22Rv1 (cell line): ENCODE results near the gene TF.

Source experiments
- ZFX ChIP-seq: fragments of 450-650 bp; IDR thresholded peaks from 2 replicates; pipeline ENCODE4 v1.6.1; 2017; ENCODE audit warnings: antibody characterized with exemption, borderline replicate concordance
- TF ChIP-seq, protein P1 (sequence below): fragments of 450-650 bp; IDR thresholded peaks from 2 replicates; pipeline ENCODE4 v1.5.1; 2017; ENCODE audit warnings: mild to moderate bottlenecking

DNA sequence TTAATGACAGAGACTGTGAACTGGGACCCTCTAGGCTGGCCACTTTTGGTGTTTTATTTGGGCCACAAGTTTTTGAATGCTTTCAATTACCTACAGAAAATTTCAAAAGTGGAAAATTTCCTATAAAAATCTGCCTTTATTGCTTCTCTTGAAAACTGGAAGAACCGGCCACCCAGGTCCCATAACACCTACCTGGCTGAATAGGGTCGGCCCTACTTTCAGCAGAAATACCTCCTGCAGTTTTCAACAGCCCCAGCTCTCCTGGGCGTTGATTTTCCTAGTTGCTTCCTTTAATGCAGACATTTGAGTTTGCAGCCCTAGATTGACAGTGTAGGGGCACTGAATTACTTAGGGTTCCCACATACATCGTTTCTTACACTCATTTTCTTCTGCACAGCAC is 58.7 kb downstream of the TF start:
- TF ChIP-seq, protein P1, sequence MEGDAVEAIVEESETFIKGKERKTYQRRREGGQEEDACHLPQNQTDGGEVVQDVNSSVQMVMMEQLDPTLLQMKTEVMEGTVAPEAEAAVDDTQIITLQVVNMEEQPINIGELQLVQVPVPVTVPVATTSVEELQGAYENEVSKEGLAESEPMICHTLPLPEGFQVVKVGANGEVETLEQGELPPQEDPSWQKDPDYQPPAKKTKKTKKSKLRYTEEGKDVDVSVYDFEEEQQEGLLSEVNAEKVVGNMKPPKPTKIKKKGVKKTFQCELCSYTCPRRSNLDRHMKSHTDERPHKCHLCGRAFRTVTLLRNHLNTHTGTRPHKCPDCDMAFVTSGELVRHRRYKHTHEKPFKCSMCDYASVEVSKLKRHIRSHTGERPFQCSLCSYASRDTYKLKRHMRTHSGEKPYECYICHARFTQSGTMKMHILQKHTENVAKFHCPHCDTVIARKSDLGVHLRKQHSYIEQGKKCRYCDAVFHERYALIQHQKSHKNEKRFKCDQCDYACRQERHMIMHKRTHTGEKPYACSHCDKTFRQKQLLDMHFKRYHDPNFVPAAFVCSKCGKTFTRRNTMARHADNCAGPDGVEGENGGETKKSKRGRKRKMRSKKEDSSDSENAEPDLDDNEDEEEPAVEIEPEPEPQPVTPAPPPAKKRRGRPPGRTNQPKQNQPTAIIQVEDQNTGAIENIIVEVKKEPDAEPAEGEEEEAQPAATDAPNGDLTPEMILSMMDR: no peak
- TF ChIP-seq ZFX: no peak
